Measurements from ENCODE around the gene IGFLR1. TPM values are rescaled to one million over a fixed set of nuclear protein-coding genes. Genes with fewer than 3 reads are reported as not detected.

IGFLR1 gene
- total and polyA plus RNA-seq, 2 of the 8 experiments (the other 6 are each of a cell fraction or from before 2014, with no cell fraction given): 8.4 to 28.9 TPM

DNA sequence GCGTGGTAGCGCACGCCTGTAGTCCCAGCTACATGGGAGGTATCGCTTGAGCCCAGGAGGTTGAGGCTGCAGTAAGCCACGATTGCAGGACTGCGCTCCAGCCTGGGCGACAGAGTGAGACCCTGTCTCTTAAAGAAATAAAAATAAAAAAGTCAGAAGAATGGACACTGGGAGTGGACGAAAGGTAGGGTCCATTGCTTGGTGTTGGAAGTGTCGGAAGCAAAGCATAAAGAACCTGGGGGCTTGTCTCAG, 32.7 kb upstream of the IGFLR1 start:
- Histone ChIP-seq H3K27me3 (replicated peaks in 1 of 4; ENCODE audit: control insufficient read depth in 3 of 4, extremely low read depth in 1 of 4, insufficient read depth in 3 of 4, low read length in 3 of 4) (peaks cover 0 to 9% (median 7%) of the 10 kb centered on the region in 4 experiments; a peak in 3 of 7 replicates), H3K56ac (replicated peaks; ENCODE audit: insufficient read length, low read depth, low read length) (no peak overlapping the region), H3K4me1 (replicated peaks in 1 of 4; ENCODE audit: control insufficient read depth in 3 of 4, insufficient read depth in 4 of 4, low read length in 3 of 4) (peaks cover 0 to 21% (median 17%) of the 10 kb centered on the region in 4 experiments; a peak in 6 of 7 replicates), H4K5ac (ENCODE audit: insufficient read length, low read depth, low read length) (no peak overlapping the region), H3K4ac (replicated peaks; ENCODE audit: insufficient read length, low read depth, low read length) (no peak overlapping the region), H2AK5ac (ENCODE audit: low read depth, low read length) (no peak overlapping the region), H2BK15ac (ENCODE audit: low read length) (no peak overlapping the region), H4K91ac (replicated peaks; ENCODE audit: insufficient read length, low read length) (no peak overlapping the region), H3K79me1 (ENCODE audit: low read depth, low read length) (no peaks in the 10 kb centered on the region; the same call in 1 of the 2 replicates), H3K4me3 (ENCODE audit: extremely low read depth in 1 of 4, insufficient read depth in 2 of 4, low read depth in 3 of 4, low read length in 4 of 4) (peak overlapping the region in 2 of 4 experiments; percentile 62 to 73; a peak in 3 of 8 replicates), H3K9me3 (ENCODE audit: insufficient read depth in 2 of 2, low read depth in 1 of 2, low read length in 1 of 2) (no peaks in the 10 kb centered on the region), H3K23ac (ENCODE audit: insufficient read length) (no peak overlapping the region), H2BK120ac (replicated peaks; ENCODE audit: low read depth, low read length) (no peak overlapping the region), H3K18ac (ENCODE audit: extremely low read depth, low read length) (no peak overlapping the region), H3K27ac (ENCODE audit: low read depth, low read length) (no peak overlapping the region), H3K36me3 (ENCODE audit: control insufficient read depth in 2 of 4, insufficient read depth in 4 of 4, low read length in 3 of 4) (no peaks in the 10 kb centered on the region), H3K9ac (replicated peaks in 1 of 4; ENCODE audit: extremely low read depth in 1 of 4, low read depth in 3 of 4, low read length in 3 of 4) (no peak overlapping the region), H2AFZ (ENCODE audit: low read length) (no peak overlapping the region), H4K20me1 (replicated peaks in 1 of 2; ENCODE audit: control insufficient read depth in 1 of 2, insufficient read depth in 2 of 2, low read length in 2 of 2) (peaks cover 0 to 1% of the 10 kb centered on the region in 2 experiments), H4K8ac (ENCODE audit: extremely low read depth, insufficient read depth, low read length) (no peak overlapping the region), H3K14ac (ENCODE audit: insufficient read length) (no peak overlapping the region), H2BK5ac (ENCODE audit: low read depth, low read length) (no peak overlapping the region), H3K23me2 (ENCODE audit: low read depth, low read length) (peaks cover 4% of the 10 kb centered on the region; the same call in 1 of the 2 replicates), H3K4me2 (ENCODE audit: insufficient read depth in 1 of 2, low read depth in 2 of 2, low read length in 2 of 2) (peak overlapping the region; percentile 54 to 82; a peak in 3 of 4 replicates), H2BK20ac (ENCODE audit: low read length) (no peak overlapping the region), H2BK12ac (ENCODE audit: low read depth, low read length) (no peak overlapping the region), H3K79me2 (ENCODE audit: control insufficient read depth in 1 of 2, insufficient read depth in 2 of 2, low read length in 2 of 2) (no peaks in the 10 kb centered on the region)
- 53% methylated on average over 9 of the region's 9 CpGs; no CpG with 5 or more reads in 1 of the 2 experiments for WGBS, 2 experiments (ENCODE audit: extremely low coverage in 1 of 2, insufficient coverage in 1 of 2, insufficient read length in 1 of 2, insufficient replicate concordance in 2 of 2, low coverage in 1 of 2, low lambda C conversion rate in 2 of 2, missing lambda C conversion rate in 1 of 2)
- CTCF ChIA-PET (ENCODE audit: partially characterized antibody): no interaction called here
- POLR2A ChIA-PET (ENCODE audit: partially characterized antibody): interaction anchor here (0.7 to 1.0 kb wide), 2 partner anchors 9 to 27 kb away, joined by 3 to 4 read pairs; partner anchors contain the start of gene LIN37
- DNase-seq (ENCODE audit: low read depth in 1 of 2, low spot score in 2 of 2): no peak
- no peak for FAIRE-seq
- TF ChIP-seq, protein P1, sequence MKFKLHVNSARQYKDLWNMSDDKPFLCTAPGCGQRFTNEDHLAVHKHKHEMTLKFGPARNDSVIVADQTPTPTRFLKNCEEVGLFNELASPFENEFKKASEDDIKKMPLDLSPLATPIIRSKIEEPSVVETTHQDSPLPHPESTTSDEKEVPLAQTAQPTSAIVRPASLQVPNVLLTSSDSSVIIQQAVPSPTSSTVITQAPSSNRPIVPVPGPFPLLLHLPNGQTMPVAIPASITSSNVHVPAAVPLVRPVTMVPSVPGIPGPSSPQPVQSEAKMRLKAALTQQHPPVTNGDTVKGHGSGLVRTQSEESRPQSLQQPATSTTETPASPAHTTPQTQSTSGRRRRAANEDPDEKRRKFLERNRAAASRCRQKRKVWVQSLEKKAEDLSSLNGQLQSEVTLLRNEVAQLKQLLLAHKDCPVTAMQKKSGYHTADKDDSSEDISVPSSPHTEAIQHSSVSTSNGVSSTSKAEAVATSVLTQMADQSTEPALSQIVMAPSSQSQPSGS (IDR thresholded peaks at IDR 0.05; ENCODE audit: low read length): no peak
- no peak for TF ChIP-seq BRCA1 (IDR thresholded peaks at IDR 0.05; ENCODE audit: low read depth, low read length)
- no peak for TF ChIP-seq BACH1 (IDR thresholded peaks at IDR 0.05; ENCODE audit: low read length)
- no peak for TF ChIP-seq POU5F1 (IDR thresholded peaks at IDR 0.05; ENCODE audit: low read depth, low read length)
- no peak for TF ChIP-seq POLR2AphosphoS5 (IDR thresholded peaks at IDR 0.05; ENCODE audit: low read depth, low read length)
- TF ChIP-seq, protein P2, sequence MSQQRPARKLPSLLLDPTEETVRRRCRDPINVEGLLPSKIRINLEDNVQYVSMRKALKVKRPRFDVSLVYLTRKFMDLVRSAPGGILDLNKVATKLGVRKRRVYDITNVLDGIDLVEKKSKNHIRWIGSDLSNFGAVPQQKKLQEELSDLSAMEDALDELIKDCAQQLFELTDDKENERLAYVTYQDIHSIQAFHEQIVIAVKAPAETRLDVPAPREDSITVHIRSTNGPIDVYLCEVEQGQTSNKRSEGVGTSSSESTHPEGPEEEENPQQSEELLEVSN (IDR thresholded peaks at IDR 0.05): no peak
- TF ChIP-seq CBX5 (IDR thresholded peaks at IDR 0.05; ENCODE audit: low read depth, low read length): no peak
- no peak for TF ChIP-seq MAX (IDR thresholded peaks at IDR 0.05)
- no peak for TF ChIP-seq KDM4A (IDR thresholded peaks at IDR 0.05; ENCODE audit: low read depth, low read length, severe bottlenecking)
- no peak for TF ChIP-seq SP1 (IDR thresholded peaks at IDR 0.05; ENCODE audit: low read depth, low read length)
- no peak for TF ChIP-seq POLR2A (IDR thresholded peaks at IDR 0.05; ENCODE audit: control extremely low read depth in 1 of 2, low read depth in 2 of 2, low read length in 2 of 2)
- no peak for TF ChIP-seq CTBP2 (IDR thresholded peaks at IDR 0.05; ENCODE audit: borderline replicate concordance, insufficient read depth, insufficient read length, low read length)
- TF ChIP-seq KDM5A (IDR thresholded peaks at IDR 0.05; ENCODE audit: low read length): no peak

Data from H1 (cell line).